GM19043 (cell line): Measurements from ENCODE around the gene TAF13.
"Not testable (repeated sequence)": the region's sequence is repeated elsewhere in the genome, so short reads cannot be mapped to it uniquely, and the experiment has no call there.

Experiments used
- ATAC-seq: cut with Tn5 transposase; IDR thresholded peaks from one replicate; pipeline ENCODE4 v1.9.1; 2021; ENCODE audit warnings: low read depth; ENCODE audit not compliant: unreplicated experiment

Gene TAF13

DNA sequence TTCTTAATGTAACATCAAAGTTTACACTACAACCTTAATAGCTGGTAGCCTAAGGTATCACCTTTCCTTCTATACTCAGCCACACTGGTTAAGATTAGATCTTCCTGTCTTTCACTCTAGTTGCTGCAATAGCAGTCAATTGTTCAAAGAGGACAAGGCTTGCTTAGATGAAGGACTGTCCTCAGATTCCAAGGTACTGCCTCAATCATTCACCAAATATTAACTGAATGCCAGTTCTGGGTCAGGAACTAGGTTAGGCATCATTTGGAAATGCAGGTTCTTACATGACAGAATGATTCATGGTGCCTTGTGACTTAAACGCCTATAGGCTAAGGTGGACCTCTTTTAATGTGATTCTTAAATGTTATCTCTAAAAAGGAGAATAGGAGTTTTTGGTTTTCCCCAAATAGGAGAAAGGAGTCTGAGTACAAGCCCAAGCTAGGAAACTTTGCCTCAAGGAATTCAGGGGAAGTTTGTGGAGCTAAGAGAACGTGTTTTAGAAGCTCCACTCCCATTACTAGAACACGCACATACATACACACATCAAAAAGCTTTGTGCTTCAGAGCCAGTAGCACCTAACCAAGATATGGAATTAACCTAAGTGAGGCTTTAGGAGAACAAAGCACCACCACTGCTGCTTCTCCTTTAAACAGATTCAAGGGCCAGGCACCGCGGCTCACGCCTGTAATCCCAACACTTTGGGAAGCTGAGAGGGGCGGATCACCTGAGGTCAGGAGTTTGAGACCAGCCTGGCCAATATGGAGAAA, 25.4 kb downstream of the TAF13 start:
- ATAC-seq: no peak

DNA sequence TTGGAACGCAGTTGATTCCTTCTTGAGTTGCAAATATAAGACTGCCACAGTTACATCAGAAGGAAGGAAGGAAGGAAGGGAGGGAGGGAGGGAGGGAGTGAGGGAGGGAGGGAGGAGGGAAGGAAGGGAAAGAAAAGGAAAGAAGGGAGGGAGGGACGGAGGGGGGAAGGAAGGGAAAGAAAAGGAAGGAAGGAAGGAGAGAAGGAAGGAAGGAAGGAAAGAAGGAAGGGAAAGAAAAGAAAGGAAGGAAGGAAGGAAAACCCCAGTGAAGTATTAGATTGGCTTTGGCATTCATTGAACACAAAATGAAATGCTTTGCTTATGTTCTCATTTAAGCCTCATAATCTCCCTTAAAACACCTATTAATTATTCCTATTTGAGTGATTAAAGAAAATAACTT, 27.5 kb downstream of the TAF13 start:
- no peak for ATAC-seq

GRCh38 chr1:109047339-109047738, 28.5 kb downstream of the TAF13 start:
- ATAC-seq: no peak

- ATAC-seq: no peak
Measured at GRCh38 chr1:109046671-109047070, 29.1 kb downstream of the TAF13 start.

GRCh38 chr1:109045595-109045994, 30.2 kb downstream of the TAF13 start:
- no peak for ATAC-seq

GRCh38 chr1:109041621-109042468, 34.0 kb downstream of the TAF13 start, which contains the start of gene WDR47:
TSS of gene WDR47 (minus strand) at chr1:109042102. CDS start at chr1:109023512, 18,590 bp downstream.
- peak; percentile 96 for ATAC-seq

GRCh38 chr1:109040989-109041620, 34.7 kb downstream of the TAF13 start:
- peak; percentile 20 for ATAC-seq

DNA sequence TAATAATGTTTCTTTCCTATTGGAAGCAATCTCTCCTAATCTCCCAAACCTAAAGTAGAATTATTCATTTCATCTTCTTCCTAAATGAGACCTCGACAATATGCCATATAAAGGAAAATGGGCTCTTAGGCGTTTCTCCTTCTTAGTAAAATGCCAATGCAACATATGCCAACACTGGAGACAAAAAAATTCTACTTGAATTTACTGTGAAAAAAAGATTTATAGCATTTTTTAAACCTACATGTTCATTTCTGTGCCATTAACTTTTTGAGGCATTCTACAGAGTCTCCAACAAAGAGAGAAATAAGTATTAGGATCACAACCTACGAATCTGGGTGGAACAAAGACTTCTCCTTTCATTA, 35.2 kb downstream of the TAF13 start:
- ATAC-seq: no peak

DNA sequence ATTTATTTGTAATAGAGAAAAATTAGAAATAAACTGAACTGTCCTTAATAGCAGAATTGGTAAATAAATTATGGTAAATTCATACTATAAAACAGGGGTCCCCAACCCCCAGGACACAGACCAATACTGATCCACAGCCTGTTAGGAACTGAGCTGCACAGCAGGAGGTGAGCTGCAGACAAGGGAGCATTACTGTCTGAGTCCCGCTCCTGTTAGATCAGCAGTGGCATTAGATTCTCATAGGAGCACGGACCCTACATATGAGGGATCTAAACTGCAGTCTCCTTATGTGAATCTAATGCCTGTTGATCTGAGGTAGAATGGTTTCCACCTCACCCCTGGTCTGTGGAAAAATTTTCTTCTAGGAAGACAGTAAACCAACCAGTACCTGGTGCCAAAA, 41.4 kb downstream of the TAF13 start:
- no peak for ATAC-seq

DNA sequence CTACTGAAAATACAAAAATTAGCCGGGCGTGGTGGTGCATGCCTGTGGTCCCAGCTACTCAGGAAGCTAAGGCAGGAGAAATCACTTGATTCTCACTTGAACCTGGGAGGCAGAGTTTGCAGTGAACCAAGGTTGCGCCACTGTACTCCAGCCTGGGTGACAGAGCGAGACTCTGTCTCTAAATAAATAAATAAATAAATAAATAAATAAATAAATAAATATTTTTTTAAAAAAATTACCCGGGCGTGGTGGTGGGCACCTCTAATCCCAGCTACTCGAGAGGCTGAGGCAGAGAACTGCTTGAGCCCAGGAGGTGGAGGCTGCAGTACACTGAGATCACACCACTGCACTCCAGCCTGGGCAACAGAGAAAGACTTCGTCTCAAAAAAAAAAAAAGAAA, 46.3 kb downstream of the TAF13 start:
- ATAC-seq: not testable (repeated sequence)

- ATAC-seq: no peak
Measured at GRCh38 chr1:109027841-109028240, 48.0 kb downstream of the TAF13 start.

GRCh38 chr1:109025694-109026093, 50.1 kb downstream of the TAF13 start:
- no peak for ATAC-seq

DNA sequence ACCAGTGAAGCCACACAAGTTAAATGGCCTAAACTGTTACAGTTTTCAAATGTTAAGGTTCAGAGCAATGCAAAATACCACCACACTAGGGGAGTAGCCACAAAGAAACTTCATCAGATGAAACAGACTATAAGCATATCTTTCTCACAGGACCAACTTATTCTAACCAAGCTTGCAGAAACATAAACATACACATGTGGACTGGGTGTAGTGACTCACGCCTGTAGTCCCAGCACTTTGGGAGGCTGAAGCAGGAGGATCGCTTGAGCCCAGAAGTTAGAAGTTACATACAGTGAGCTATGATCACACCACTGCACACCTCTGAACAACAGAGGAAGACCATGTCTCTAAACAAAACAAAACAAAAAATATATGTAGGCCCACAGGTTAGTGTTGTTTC, 51.2 kb downstream of the TAF13 start:
- no peak for ATAC-seq

DNA sequence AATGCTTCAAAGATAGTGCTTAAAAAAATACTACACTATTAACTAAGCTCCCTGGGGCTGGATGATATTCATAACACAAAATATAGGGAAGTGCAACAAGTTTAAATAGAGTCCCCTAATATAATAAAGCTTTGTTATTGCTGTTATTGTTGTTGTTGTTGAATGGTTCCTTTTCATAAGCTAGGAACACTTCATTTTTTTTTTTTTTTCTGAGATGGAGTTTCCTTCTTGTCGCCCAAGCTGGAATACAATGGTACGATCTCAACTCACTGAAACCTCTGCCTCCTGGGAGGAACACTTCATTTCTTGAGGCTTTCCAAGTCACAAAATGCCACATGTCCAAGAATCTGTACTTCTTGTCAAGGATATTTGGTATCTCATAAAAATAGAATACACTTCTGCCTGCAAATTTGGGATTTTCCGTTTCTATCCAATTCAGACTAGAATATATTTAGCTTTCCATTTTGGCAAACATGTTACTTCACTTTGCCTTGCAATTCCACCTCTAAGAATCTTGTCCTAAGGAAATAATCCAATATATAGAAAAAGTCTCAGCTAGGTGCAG, 55.0 kb downstream of the TAF13 start:
- no peak for ATAC-seq

DNA sequence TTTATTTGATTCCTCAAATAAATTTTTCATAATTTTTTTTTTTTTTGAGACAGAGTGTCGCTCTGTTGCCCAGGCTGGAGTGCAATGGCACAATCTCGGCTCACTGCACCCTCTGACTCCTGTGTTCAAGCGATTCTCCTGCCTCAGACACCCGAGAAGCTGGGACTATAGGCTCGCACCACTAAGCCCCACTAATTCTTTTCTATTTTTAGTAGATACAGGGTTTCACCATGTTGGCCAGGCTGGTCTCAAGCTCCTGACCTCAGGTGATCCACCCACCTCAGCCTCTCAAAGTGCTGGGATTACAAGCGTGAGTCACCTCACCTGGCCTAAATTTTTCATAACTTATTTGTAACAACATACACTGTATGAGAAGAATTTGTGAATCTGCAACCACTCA, 58.1 kb downstream of the TAF13 start:
- ATAC-seq: not testable (repeated sequence)

GRCh38 chr1:109017134-109017533, 58.7 kb downstream of the TAF13 start:
- no peak for ATAC-seq
